Fibroblast of peridontal ligament (primary cell): ENCODE results near the gene HPCA.
"Not testable (repeated sequence)": the region's sequence is repeated elsewhere in the genome, so short reads cannot be mapped to it uniquely, and the experiment has no call there.

ENCODE experiments used
- DNase-seq: peaks from one replicate; pipeline ENCODE4 v3.0.0-alpha.2; 2010; ENCODE audit errors: extremely low read depth

Gene HPCA

GRCh38 chr1:32902535-32902920, 16.2 kb downstream of the HPCA start:
- no peak for DNase-seq

GRCh38 chr1:32903991-32904785, 17.9 kb downstream of the HPCA start:
- no peak for DNase-seq

- no peak for DNase-seq
Observed at GRCh38 chr1:32904797-32905196, 18.5 kb downstream of the HPCA start.

- not testable (repeated sequence) for DNase-seq
Observed at GRCh38 chr1:32905588-32905987, 19.3 kb downstream of the HPCA start.

- DNase-seq, result no peak
Observed at GRCh38 chr1:32906654-32907053, 20.4 kb downstream of the HPCA start.

- peak; percentile 23 for DNase-seq
Observed at GRCh38 chr1:32907435-32907834, 21.1 kb downstream of the HPCA start.

GRCh38 chr1:32910319-32910718, 24.0 kb downstream of the HPCA start:
- no peak for DNase-seq

GRCh38 chr1:32915766-32916706, 29.7 kb downstream of the HPCA start:
- no peak for DNase-seq

GRCh38 chr1:32917521-32917920, 31.2 kb downstream of the HPCA start:
- DNase-seq, result no peak

- DNase-seq, result no peak
Observed at GRCh38 chr1:32918179-32918578, 31.9 kb downstream of the HPCA start.

- DNase-seq, result peak; percentile 55
Observed at GRCh38 chr1:32919811-32920733, 33.8 kb downstream of the HPCA start.

GRCh38 chr1:32920833-32921232, 34.5 kb downstream of the HPCA start:
- DNase-seq, result no peak

GRCh38 chr1:32924881-32925344, 38.6 kb downstream of the HPCA start:
- DNase-seq, result no peak

GRCh38 chr1:32925403-32926162, 39.3 kb downstream of the HPCA start:
- no peak for DNase-seq

GRCh38 chr1:32926562-32926961, 40.3 kb downstream of the HPCA start:
- DNase-seq, result no peak

GRCh38 chr1:32927441-32927840, 41.1 kb downstream of the HPCA start:
- no peak for DNase-seq

- no peak for DNase-seq
Observed at GRCh38 chr1:32928285-32928684, 42.0 kb downstream of the HPCA start.

GRCh38 chr1:32928715-32929114, 42.4 kb downstream of the HPCA start:
- DNase-seq, result no peak

- DNase-seq, result no peak
Observed at GRCh38 chr1:32929366-32929765, 43.1 kb downstream of the HPCA start.

- DNase-seq, result no peak
Observed at GRCh38 chr1:32931760-32932159, 45.5 kb downstream of the HPCA start.
